Naive B cell (primary cell): ENCODE measurements around the gene SEMA7A. TPM values are rescaled to one million over a fixed set of nuclear protein-coding genes. Genes with fewer than 3 reads are reported as not detected.

Source experiments
- ATAC-seq, 2 donors: fragments of 150-1000 bp; cut with Tn5 transposase; 2 replicates each; pipeline ENCODE4 v1.10.0; 2021; ENCODE audit warnings: low read depth in 2 of 2, mild to moderate bottlenecking in 2 of 2, moderate library complexity in 2 of 2
- DNase-seq: peaks from one replicate; pipeline ENCODE4 v3.0.0; 2022
- H3K27ac Mint-ChIP-seq, 6 donors: one replicate each; pipeline ENCODE4 v1.8.0; 2020 to 2022; ENCODE audit warnings: mild to moderate bottlenecking in 6 of 6, mixed read lengths in 6 of 6, moderate library complexity in 5 of 6, inconsistent platforms in 2 of 6
- H3K27me3 Mint-ChIP-seq, 3 donors: one replicate each; pipeline ENCODE4 v1.8.0; 2021 to 2022; ENCODE audit warnings: mixed read lengths in 3 of 3, mild to moderate bottlenecking in 1 of 3
- H3K36me3 Mint-ChIP-seq, 2 donors: one replicate each; pipeline ENCODE4 v1.8.0; 2020 to 2022; ENCODE audit warnings: mixed read lengths in 2 of 2, inconsistent platforms in 1 of 2, mild to moderate bottlenecking in 1 of 2
- H3K4me1 Mint-ChIP-seq, 3 donors: one replicate each; pipeline ENCODE4 v1.8.0; 2020 to 2022; ENCODE audit warnings: mixed read lengths in 3 of 3, inconsistent platforms in 1 of 3, mild to moderate bottlenecking in 1 of 3, moderate library complexity in 1 of 3
- H3K4me3 Mint-ChIP-seq, 8 donors: one replicate each; pipeline ENCODE4 v1.8.0; 2020 to 2022; ENCODE audit warnings: mild to moderate bottlenecking in 8 of 8, mixed read lengths in 8 of 8, moderate library complexity in 8 of 8, inconsistent platforms in 2 of 8
- H3K9me3 Mint-ChIP-seq, 7 donors: one replicate each; pipeline ENCODE4 v1.8.0; 2020 to 2022; ENCODE audit warnings: mixed read lengths in 7 of 7, mild to moderate bottlenecking in 5 of 7, inconsistent platforms in 2 of 7, moderate library complexity in 1 of 7
- polyA plus RNA-seq, 6 donors: library from polyadenylated mRNA; unstranded; fragments of 300-500 nt; fragmentation: Illumina TruSeq; gene quantifications; one replicate each; pipeline ENCODE4 v1.2.3, GENCODE V29; 2021; ENCODE audit warnings: low read depth in 6 of 6

SEMA7A gene
- polyA plus RNA-seq, 6 donors from 2014 or later, result 0.10 to 1.5 (median 0.62) TPM; not detected in 1

DNA sequence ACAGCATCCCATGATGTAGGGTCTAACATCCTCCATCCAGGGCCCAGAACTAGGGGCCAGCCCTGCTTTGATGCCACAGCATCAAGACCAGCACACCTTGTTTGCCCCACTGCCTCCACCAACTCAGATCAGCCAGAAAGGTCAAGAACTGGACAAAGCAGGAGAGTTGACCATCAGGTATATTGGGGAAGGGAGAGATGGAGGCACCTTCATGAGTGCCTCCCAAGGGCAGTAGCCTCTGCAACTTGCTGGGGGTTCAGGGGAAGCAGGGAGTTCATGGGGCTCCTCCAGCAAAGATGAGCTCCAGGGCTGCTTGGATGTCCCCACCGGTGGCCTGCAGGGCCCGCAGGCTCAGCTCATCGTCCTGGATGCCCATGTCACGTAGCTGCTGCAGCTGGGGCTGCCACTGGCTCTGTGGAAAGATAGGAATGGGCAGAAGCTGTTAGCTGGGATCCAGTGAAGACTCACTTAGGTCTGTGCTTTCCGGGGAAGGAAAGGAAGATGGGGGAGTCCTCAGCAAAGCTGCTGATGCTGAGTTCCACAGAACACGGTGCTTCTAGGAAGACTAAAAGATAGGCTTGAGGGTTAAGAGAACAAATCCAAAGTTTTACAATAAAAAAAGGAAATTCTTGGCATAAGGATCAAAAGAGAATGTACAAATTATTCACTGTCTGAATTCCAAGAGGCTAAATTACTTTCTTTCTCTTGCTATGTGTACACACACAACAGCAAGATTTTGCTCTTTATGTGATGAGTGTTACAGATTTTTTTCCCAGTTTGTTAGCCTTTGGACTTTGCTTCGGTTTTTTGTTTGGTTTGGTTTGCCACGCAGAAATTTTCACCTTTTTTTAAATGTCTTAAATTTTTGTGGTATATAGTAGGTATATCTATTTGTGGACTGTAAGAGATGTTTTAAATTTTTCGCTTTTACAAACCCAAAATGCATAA is 12.3 kb upstream of the SEMA7A start:
- peaks cover 30 to 48% of the 10 kb centered on the region in 2 donors for H3K36me3 Mint-ChIP-seq
- peaks cover 0 to 5% (median 4%) of the 10 kb centered on the region in 3 donors for H3K4me1 Mint-ChIP-seq
- H3K9me3 Mint-ChIP-seq, result no peaks in the 10 kb centered on the region

DNA sequence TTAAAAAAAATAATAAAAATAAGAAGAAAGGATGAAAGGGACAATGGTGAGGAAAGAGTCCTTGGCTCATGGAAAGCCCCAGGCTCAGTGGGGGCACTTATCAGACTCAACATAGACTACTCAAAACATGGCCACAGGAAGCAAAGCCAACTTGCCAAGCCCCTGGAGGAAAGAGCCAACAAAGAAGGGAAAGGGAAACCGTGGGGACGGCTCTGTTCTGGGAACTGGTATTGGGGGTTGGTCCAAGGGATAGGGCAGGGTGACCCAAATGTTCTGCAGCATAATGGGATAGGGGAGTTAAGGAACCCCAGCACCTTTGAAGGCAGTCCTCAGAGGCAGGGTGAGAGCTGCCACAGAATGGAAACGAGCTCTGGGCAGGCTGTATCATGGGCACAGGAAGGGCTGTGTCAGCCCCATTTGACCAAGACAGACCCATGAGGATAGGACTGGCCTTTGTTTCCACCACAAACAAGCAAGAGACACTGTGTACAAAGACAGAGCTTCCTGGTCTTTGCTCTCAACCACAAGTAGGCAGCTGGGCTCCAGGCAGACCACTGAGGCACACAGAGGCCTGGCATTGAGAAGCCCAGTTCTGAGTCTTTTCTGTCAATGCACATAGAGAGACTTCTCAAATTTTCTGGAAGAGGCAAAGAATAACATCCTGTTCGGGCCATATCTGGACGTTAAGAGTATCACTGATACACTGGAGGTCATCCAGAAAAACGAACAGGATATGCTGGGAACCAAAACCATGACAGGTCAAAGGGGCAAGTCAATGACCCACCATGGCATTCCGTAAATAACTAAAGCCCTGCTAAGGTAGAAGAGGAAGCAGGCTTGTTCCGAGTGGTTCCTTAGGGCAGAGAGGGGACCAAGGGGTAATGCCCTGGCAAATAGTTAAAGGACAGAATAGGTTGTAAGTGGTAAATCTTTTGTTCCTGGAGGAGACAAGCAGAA is 10.6 kb upstream of the SEMA7A start:
- Mint-ChIP-seq H3K27ac (peak overlapping the region in 1 of 6 donors; percentile 32), H3K36me3 (peaks cover 16 to 31% of the 10 kb centered on the region in 2 donors), H3K4me3 (peak overlapping the region in 1 of 8 donors; percentile 16), H3K4me1 (peaks cover 0 to 5% (median 4%) of the 10 kb centered on the region in 3 donors), H3K9me3 (no peaks in the 10 kb centered on the region), H3K27me3 (no peaks in the 10 kb centered on the region)
- no peak for ATAC-seq
- no peak for DNase-seq

More for the DNA sequence above, 12.3 kb upstream of the SEMA7A start:
- DNase-seq (no peak), ATAC-seq (no peak)
- H3K4me3 Mint-ChIP-seq, result no peak overlapping the region
- no peaks in the 10 kb centered on the region for H3K27me3 Mint-ChIP-seq
- H3K27ac Mint-ChIP-seq, result no peak overlapping the region

DNA sequence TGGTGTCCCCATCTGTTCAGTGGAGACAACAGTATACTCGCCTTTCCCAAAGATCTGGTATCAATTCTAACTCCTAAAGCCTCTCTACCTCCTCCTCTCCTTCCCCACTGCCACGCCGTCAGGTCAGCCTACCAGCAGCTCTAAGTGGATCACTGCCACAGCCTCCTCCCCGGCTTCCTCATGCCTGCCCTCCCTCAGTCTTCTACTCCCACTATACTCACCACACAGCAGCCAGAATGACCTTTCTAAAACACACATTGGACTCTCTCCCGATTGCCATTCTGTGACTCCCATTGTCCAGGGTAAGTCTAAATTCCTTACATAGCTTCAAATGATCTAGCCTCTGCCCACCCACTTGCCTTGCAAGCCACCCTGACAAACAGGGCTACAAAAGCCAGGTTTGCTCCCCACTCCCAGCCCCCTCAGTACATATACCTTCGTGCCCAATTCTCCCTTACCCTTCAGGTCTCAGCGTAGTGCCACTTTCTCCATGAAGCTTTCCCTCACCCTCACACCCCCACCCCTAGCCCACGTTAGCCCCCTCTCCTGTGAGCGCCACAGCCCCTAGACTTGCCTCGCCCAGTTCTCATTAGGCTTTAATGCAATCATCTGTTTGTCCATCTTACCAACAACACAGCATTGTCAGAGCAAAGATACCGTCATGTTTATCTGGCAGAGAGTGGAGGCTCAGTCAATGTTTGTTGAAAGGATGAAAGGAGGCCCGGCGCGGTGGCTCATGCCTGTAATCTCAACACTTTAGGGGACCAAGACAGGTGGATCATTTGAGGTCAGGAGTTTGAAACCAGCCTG is 9.5 kb upstream of the SEMA7A start:
- Mint-ChIP-seq H3K4me3 (no peak overlapping the region), H3K36me3 (peaks cover 16 to 22% of the 10 kb centered on the region in 2 donors), H3K9me3 (no peaks in the 10 kb centered on the region), H3K27me3 (no peaks in the 10 kb centered on the region), H3K4me1 (peaks cover 7 to 12% (median 11%) of the 10 kb centered on the region in 3 donors), H3K27ac (peak overlapping the region in 2 of 6 donors; percentile 28 to 62)
- ATAC-seq (no peak), DNase-seq (no peak)

DNA sequence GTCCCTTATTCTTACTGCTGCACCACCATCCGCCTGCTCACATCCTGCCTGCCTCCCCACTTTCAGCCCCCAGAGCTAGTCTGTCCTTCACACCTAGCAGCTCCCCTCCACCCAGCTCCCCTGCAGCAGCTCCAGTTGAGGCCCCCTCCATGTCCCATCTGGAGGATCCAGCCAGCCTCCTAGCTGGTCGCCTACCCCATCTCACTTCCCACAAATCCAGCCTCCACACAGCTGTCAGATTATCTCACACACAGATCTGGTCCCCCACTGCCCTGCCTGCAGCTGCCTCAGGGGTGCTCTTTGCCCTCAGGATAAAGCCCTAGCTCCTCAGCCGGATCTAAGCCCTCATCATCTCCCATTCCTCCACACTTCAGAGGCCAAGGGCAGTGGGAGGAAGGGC is 8.8 kb upstream of the SEMA7A start:
- Mint-ChIP-seq H3K4me3 (no peak overlapping the region), H3K27ac (peak overlapping the region in 2 of 6 donors; percentile 72 to 89), H3K27me3 (no peaks in the 10 kb centered on the region), H3K4me1 (peaks cover 11 to 13% (median 13%) of the 10 kb centered on the region in 3 donors), H3K36me3 (peaks cover 15 to 16% of the 10 kb centered on the region in 2 donors), H3K9me3 (no peaks in the 10 kb centered on the region)
- no peak for DNase-seq
- no peak for ATAC-seq

DNA sequence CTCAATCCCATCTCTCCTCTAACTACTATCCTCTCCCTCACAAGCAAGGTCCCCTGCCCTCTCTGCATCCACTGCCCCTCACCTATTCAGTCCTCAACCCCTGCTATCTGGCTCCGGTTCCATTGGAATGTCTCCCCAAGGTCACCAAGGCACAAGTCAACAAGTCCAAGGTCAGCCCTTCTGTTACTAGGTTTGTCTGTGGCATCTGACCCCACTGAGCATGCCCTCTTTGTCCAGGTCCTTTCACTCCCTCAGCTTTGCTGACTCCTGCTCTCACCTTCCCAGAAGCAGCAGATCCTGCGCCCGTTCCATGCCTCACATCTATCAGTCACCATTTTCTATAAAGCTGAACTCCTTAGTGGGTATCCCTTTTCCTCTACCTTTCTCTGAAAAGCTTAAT is 8.3 kb upstream of the SEMA7A start:
- no peaks in the 10 kb centered on the region for H3K27me3 Mint-ChIP-seq
- DNase-seq, result no peak
- no peak for ATAC-seq
- no peaks in the 10 kb centered on the region for H3K9me3 Mint-ChIP-seq
- H3K27ac Mint-ChIP-seq, result peak overlapping the region in 2 of 6 donors; percentile 27 to 89
- H3K4me3 Mint-ChIP-seq, result peak overlapping the region in 1 of 8 donors; percentile 69
- peaks cover 14 to 16% of the 10 kb centered on the region in 2 donors for H3K36me3 Mint-ChIP-seq
- H3K4me1 Mint-ChIP-seq, result peaks cover 13% of the 10 kb centered on the region in 3 donors

DNA sequence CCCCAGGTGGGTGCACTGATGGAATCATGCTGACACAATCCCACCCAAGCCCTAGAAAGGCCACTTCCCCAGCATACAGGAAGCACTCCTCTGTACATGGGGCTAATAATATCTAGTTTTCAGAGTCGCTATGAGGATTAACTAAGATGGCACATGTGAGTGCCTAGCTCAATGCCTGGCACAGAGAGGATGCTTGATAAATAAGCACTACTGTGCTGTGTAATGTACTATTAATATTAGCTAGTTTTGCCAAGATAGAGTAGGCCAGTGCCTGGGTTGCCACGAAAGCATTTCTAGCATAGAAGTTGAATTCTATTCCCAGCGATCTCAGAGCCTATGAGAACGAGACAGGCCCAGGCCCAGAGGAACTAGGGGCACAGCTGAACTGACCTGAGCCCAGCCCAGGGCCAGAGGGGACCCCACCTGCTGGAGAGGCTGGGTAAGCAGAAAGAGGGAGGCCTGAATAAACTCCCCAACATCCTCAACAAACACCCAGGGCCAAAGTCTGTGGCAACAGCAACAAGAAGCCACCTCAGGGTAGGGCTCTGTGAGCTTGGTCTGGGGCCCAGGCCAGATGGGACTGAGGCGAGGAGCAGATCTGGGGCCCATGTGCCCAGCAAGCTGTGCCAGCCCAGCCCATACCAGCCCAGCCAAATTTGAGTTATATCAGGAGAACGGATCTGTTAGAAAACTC is 7.6 kb upstream of the SEMA7A start:
- DNase-seq (no peak), ATAC-seq (no peak)
- Mint-ChIP-seq H3K4me3 (no peak overlapping the region), H3K27me3 (no peaks in the 10 kb centered on the region), H3K27ac (no peak overlapping the region), H3K36me3 (peaks cover 10 to 14% of the 10 kb centered on the region in 2 donors), H3K9me3 (no peaks in the 10 kb centered on the region), H3K4me1 (peaks cover 13 to 16% (median 13%) of the 10 kb centered on the region in 3 donors)

DNA sequence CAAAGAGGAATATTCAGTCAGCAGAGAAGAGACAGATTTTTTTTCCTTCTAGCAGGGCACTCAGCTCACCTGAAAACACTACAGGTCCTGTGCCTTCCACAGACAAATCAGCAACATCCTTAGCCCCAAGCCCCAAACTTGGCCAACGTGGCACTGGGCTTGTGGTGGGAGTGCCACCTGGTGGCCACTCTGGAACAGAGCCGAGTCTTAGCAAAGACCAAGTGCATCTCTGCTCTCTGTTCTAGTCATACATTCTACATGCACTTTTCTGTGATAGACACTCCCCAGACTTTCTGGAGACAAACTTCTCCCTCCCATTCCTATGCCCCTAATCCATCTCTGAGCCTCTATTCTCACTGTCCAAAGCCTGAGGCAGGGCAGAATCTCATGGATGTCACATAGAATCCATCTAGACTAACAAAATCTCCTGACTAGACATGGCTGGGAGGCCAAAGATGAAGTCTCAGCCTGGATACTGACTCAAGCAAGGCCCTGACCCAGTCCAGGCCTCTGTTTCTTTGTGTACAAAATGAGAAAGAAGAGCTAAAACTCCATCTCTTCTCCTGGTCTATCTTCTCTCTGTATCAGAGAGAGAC is 5.1 kb upstream of the SEMA7A start:
- ATAC-seq, result peak; percentile 47 to 62
- DNase-seq, result peak; percentile 73
- no peaks in the 10 kb centered on the region for H3K36me3 Mint-ChIP-seq
- peaks cover 34 to 41% (median 37%) of the 10 kb centered on the region in 3 donors for H3K4me1 Mint-ChIP-seq
- H3K9me3 Mint-ChIP-seq, result no peaks in the 10 kb centered on the region
- H3K27ac Mint-ChIP-seq, result peak overlapping the region in 5 of 6 donors; percentile 23 to 97 (median 62)
- H3K27me3 Mint-ChIP-seq, result no peaks in the 10 kb centered on the region
- peak overlapping the region in 1 of 8 donors; percentile 23 for H3K4me3 Mint-ChIP-seq

DNA sequence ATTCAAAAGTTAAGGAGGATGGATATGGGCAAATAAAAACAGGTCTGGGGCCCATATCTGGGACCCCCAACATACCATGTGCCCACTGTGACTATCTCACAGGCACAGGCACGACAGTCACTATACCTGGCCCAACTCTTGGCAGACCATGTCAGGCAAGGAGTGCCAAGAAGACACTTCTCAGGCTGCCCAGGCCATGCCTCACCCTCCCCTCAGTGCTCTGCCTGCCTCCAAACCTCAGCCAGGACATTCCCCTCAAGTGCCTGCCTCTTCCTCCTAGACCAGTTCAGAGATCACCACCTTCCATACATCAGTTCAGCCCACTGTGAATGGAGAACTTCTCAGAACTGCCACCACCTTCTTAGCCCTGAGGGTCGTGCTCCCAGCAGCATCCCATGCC is 4.4 kb upstream of the SEMA7A start:
- Mint-ChIP-seq H3K4me3 (peak overlapping the region in 2 of 8 donors; percentile 23 to 44), H3K27me3 (no peaks in the 10 kb centered on the region), H3K36me3 (no peaks in the 10 kb centered on the region), H3K27ac (peak overlapping the region in 5 of 6 donors; percentile 23 to 97 (median 62)), H3K9me3 (no peaks in the 10 kb centered on the region), H3K4me1 (peaks cover 33 to 41% (median 37%) of the 10 kb centered on the region in 3 donors)
- ATAC-seq (no peak), DNase-seq (no peak)

DNA sequence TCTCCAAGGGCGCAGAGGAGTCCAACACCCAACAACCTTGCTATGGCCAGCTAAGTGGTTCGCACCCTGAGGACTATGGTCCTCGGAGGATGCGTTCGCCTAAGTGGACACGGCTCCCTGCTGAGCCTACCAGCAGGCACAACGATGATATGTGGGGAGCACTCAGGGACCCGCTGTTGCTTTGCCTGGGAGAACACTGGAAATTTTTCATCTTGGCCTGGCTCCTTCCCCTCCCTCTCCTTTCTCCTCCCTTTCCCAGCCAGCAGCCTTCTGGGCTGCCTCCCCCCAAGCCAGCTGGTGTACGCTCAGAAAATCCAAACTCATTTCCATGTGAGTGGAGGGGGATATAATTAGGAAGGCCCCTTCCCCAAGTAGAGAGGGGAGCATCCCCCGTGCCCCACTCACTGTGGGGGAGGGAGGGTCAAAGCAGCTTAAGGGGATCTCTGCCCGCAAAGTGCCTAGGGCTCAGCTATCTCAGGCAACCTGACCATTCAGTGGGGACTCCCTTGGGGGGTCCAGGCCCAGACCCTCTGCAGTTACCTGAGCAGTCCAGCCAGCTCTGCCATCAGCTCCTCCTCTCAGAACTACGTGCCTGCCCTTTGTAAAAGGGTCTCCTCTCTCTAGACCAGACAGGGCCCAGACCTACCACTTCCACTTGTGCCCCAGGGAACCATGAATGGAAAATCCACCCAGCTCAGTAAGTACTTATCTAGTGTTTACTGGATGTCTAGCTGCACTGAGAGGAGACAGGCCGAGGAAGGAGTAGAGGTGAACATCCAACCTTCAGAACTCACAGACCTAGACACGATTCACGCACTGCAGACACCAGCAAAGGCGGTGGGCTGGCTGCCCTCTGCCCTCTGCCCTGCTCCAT is 742 bp upstream of the SEMA7A start:
- DNase-seq, result no peak
- H3K4me1 Mint-ChIP-seq, result peaks cover 61 to 73% (median 67%) of the 10 kb centered on the region in 3 donors
- H3K27ac Mint-ChIP-seq, result peak overlapping the region; percentile 88 to 98 (median 97)
- H3K27me3 Mint-ChIP-seq, result no peaks in the 10 kb centered on the region
- ATAC-seq, result no peak
- H3K36me3 Mint-ChIP-seq, result no peaks in the 10 kb centered on the region
- H3K9me3 Mint-ChIP-seq, result no peaks in the 10 kb centered on the region
- peak overlapping the region; percentile 55 to 91 (median 82) for H3K4me3 Mint-ChIP-seq

DNA sequence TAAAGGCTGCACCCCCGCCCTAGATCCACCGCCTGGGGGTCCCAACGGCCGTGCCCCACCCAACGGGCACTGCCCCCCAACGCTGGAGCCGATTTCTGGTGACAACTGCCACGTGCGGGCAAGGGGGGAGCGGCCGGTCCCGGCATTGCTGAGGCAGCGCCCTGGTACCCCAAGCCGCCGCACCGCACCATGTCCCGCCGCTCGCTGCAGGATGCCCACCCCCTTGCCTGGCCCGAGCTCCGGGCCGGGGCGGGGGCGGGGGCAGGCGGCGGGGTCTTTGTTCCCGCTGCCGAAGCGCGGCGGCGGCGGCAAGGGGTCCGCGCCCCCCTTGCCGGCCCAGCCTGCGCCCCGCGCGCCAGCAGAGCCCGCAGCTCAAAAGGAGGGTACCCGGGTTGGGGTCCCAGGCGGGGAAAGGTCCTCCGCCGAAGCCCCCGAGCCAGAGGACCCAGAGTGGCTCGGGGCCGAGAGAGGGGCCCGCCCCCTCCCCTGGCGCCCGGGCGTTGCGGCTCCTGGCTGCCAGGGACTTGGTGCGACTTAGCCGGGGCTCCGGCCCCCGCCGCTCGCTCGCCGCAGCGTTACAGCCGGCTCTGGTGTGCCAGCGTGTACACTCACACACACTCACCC is 678 bp downstream of the SEMA7A start:
- peak overlapping the region in 3 of 6 donors; percentile 44 to 97 (median 96) for H3K27ac Mint-ChIP-seq

More for the DNA sequence above, 678 bp downstream of the SEMA7A start:
- no peak for ATAC-seq
- Mint-ChIP-seq H3K27me3 (no peaks in the 10 kb centered on the region), H3K9me3 (no peaks in the 10 kb centered on the region), H3K36me3 (no peaks in the 10 kb centered on the region), H3K4me3 (peak overlapping the region; percentile 81 to 92 (median 86)), H3K4me1 (peaks cover 66 to 79% (median 72%) of the 10 kb centered on the region in 3 donors)
- DNase-seq, result peak; percentile 23
